ENCODE measurements around the gene SLC50A1.

DNA sequence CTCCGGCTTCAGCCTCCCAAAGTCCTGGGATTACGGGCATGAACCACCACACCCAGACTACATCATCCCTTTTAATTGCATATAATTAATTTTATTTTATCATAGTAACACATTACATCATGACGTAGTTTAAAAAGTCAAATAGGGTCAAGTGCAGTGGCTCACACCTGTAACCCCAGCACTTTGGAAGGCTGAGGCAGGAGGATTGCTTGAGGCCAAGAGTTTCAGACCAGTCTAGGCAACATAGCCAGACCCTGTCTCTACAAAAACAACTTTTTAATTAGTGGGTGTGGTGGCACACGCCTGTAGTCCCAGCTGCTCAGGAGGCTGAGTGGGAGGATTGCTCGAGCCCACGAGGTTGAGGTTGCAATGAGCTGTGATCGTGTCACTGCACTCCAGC lies 36.3 kb upstream of the SLC50A1 start:
- TF ChIP-seq, protein P1, sequence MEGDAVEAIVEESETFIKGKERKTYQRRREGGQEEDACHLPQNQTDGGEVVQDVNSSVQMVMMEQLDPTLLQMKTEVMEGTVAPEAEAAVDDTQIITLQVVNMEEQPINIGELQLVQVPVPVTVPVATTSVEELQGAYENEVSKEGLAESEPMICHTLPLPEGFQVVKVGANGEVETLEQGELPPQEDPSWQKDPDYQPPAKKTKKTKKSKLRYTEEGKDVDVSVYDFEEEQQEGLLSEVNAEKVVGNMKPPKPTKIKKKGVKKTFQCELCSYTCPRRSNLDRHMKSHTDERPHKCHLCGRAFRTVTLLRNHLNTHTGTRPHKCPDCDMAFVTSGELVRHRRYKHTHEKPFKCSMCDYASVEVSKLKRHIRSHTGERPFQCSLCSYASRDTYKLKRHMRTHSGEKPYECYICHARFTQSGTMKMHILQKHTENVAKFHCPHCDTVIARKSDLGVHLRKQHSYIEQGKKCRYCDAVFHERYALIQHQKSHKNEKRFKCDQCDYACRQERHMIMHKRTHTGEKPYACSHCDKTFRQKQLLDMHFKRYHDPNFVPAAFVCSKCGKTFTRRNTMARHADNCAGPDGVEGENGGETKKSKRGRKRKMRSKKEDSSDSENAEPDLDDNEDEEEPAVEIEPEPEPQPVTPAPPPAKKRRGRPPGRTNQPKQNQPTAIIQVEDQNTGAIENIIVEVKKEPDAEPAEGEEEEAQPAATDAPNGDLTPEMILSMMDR (optimal IDR thresholded peaks at IDR 0.05 in 1 of 3, IDR thresholded peaks at IDR 0.05 in 1 of 3, conservative IDR thresholded peaks at IDR 0.05 in 1 of 3; ENCODE audit: extremely low read depth in 1 of 3, insufficient read depth in 2 of 3, low read length in 3 of 3) = no peak
- no peak for TF ChIP-seq EZH2 (IDR thresholded peaks at IDR 0.05; ENCODE audit: low read length)
